Endothelial cell of umbilical vein (primary cell): Measurements from ENCODE around the gene SEC63. TPM values are rescaled to one million over a fixed set of nuclear protein-coding genes. Genes with fewer than 3 reads are reported as not detected.

Experiments used
- BruUV-seq: library from RNA; stranded (reverse); fragments of 400-500 nt; replicated peaks from 2 replicates; lab custom pipeline; 2021; lab: Mats Ljungman, UMichigan
- CTCF ChIA-PET: fragments of 300-600, 350-600 bp; sonication (Branson Sonifier 250); formaldehyde crosslinking; loops from one replicate; lab custom pipeline; 2021; ENCODE audit warnings: antibody characterized with exemption, inconsistent platforms; lab: Charles Lee
- POLR2A ChIA-PET: fragments of 300-600, 350-600 bp; sonication (Branson Sonifier 250); formaldehyde crosslinking; loops from one replicate; lab custom pipeline; 2021; ENCODE audit warnings: antibody characterized with exemption, inconsistent platforms; lab: Charles Lee
- DNase-seq: peaks from one replicate; pipeline ENCODE4 v3.0.0-alpha.2; 2011; ENCODE audit warnings: low read depth, low spot score
- FAIRE-seq: peaks from 2 replicates; lab custom pipeline; 2011; peaks lifted over from hg19 to GRCh38; lab: Jason Lieb, UNC
- H2AFZ ChIP-seq: 2 replicates; pipeline ENCODE4 v1.6.0; 2012; ENCODE audit warnings: low read depth, low read length, control low read depth, inconsistent platforms
- H3K27ac ChIP-seq: 2 replicates; pipeline ENCODE4 v1.5.1; 2011; ENCODE audit warnings: low read depth, mild to moderate bottlenecking, control low read depth, low read length, moderate library complexity; ENCODE audit not compliant: insufficient read depth
- H3K27me3 ChIP-seq, 2 experiments: 2 replicates each; pipeline versions ENCODE4 v1.6.0 to v1.6.1; 2011; ENCODE audit warnings: low read length in 2 of 2, mixed read lengths in 1 of 2; ENCODE audit not compliant: control insufficient read depth in 2 of 2, insufficient read depth in 2 of 2
- H3K36me3 ChIP-seq, 2 experiments: 2 replicates in 1 of 2; 3 replicates in 1 of 2; pipeline ENCODE4 v1.5.1; 2011; ENCODE audit warnings: low read length in 2 of 2, mild to moderate bottlenecking in 1 of 2, moderate library complexity in 1 of 2; ENCODE audit not compliant: control insufficient read depth in 2 of 2, insufficient read depth in 2 of 2; ENCODE audit errors: extremely low read depth in 1 of 2
- H3K4me1 ChIP-seq: 3 replicates; pipeline ENCODE4 v1.5.1; 2011; ENCODE audit warnings: mild to moderate bottlenecking, low read length; ENCODE audit not compliant: control insufficient read depth, insufficient read depth; ENCODE audit errors: extremely low read depth
- H3K4me2 ChIP-seq: 2 replicates; pipeline ENCODE4 v1.6.1; 2011; ENCODE audit warnings: low read length, control low read depth, mixed read lengths; ENCODE audit not compliant: insufficient read depth
- H3K4me3 ChIP-seq, 3 experiments: fragments of 200-600 bp in 1 of 3; sonication (generic), shearing (Covaris generic) in 1 of 3; replicated peaks in 1 of 3; 2 replicates each; pipeline ENCODE4 v1.5.1; 2011 to 2016; ENCODE audit warnings: control low read depth in 3 of 3, low read length in 3 of 3, mild to moderate bottlenecking in 2 of 3, inconsistent platforms in 1 of 3, low read depth in 1 of 3, moderate library complexity in 1 of 3; ENCODE audit not compliant: insufficient read depth in 1 of 3
- H3K79me2 ChIP-seq: 2 replicates; pipeline ENCODE4 v1.6.0; 2012; ENCODE audit warnings: low read length, inconsistent platforms; ENCODE audit not compliant: control insufficient read depth, insufficient read depth
- H3K9ac ChIP-seq: replicated peaks from 2 replicates; pipeline ENCODE3; 2011; ENCODE audit warnings: low read length, control low read depth; ENCODE audit not compliant: insufficient read depth; ENCODE audit errors: extremely low read depth
- H3K9me1 ChIP-seq: replicated peaks from 3 replicates; pipeline ENCODE4 v1.6.0; 2011; ENCODE audit warnings: mild to moderate bottlenecking, low read length; ENCODE audit not compliant: control insufficient read depth, insufficient read depth; ENCODE audit errors: extremely low read depth
- H3K9me3 ChIP-seq: replicated peaks from 2 replicates; pipeline ENCODE4 v1.5.1; 2012; ENCODE audit warnings: low read length, inconsistent platforms; ENCODE audit not compliant: control insufficient read depth, insufficient read depth
- H4K20me1 ChIP-seq: replicated peaks from 2 replicates; pipeline ENCODE3; 2011; ENCODE audit warnings: mild to moderate bottlenecking, low read length; ENCODE audit not compliant: control insufficient read depth, insufficient read depth; ENCODE audit errors: extremely low read depth
- EZH2 ChIP-seq: IDR thresholded peaks from 2 replicates; pipeline ENCODE4 v1.6.1; 2012; ENCODE audit warnings: borderline replicate concordance, low read depth, mild to moderate bottlenecking, moderate library complexity, low read length, inconsistent platforms; ENCODE audit not compliant: severe bottlenecking
- FOS ChIP-seq: IDR thresholded peaks from 2 replicates; pipeline ENCODE4 v1.6.1; 2011; ENCODE audit warnings: mild to moderate bottlenecking, low read length, moderate library complexity, borderline replicate concordance; ENCODE audit not compliant: insufficient read depth
- GATA2 ChIP-seq: IDR thresholded peaks from 2 replicates; pipeline ENCODE4 v1.7.0; 2011; ENCODE audit warnings: low read depth, mild to moderate bottlenecking, moderate library complexity, mixed read lengths, low read length; ENCODE audit not compliant: insufficient read length, insufficient read depth
- JUN ChIP-seq: IDR thresholded peaks from 2 replicates; pipeline ENCODE4 v1.6.1; 2011; ENCODE audit warnings: borderline replicate concordance, low read depth; ENCODE audit not compliant: insufficient read length, insufficient read depth
- MYC ChIP-seq: IDR thresholded peaks from one replicate; pipeline ENCODE4 v1.6.1; 2011; ENCODE audit warnings: mild to moderate bottlenecking, low read depth, low read length
- POLR2A ChIP-seq: IDR thresholded peaks from 2 replicates; pipeline ENCODE4 v1.6.1; 2012; ENCODE audit warnings: low read depth, mild to moderate bottlenecking, control low read depth, low read length
- POLR2AphosphoS5 ChIP-seq: IDR thresholded peaks from 2 replicates; pipeline ENCODE4 v1.6.1; 2012; ENCODE audit warnings: low read depth, mild to moderate bottlenecking, control low read depth, low read length, moderate library complexity; ENCODE audit not compliant: insufficient read depth
- dilution Hi-C: fragments of 300-500 bp; cut with MboI; formaldehyde crosslinking; loops from one replicate; pipeline ENCODE4 v1.15.0; 2019; ENCODE audit warnings: low sequenced_read_pairs; ENCODE audit not compliant: extremely low pct_ligation_motif_present
- intact Hi-C: fragments of 100-400 bp; cut with micrococcal nuclease; formaldehyde crosslinking; loops from one replicate; pipeline ENCODE4 v1.10.0; 2022
- polyA plus RNA-seq, 4 experiments: library from polyadenylated mRNA; depleted of rRNA in 3 of 4; stranded (reverse) in 3 of 4; unstranded in 1 of 4; fragments of >200 nt; gene quantifications; 2 replicates each; pipeline versions ENCODE4 v1.2.1 to v1.2.3, GENCODE V29; 2011 to 2012; ENCODE audit warnings: missing spikeins in 1 of 4
- total RNA-seq: library from RNA; stranded (reverse); gene quantifications from 2 replicates; pipeline ENCODE4 v1.2.3, GENCODE V29; 2021
- TF ChIP-seq, protein P1 (sequence below), 2 donors: IDR thresholded peaks; 1 replicate in 1 of 2; 2 replicates in 1 of 2; pipeline ENCODE4 v1.5.1; 2011; ENCODE audit warnings: low read length in 2 of 2, mild to moderate bottlenecking in 2 of 2, moderate library complexity in 2 of 2, control low read depth in 1 of 2, inconsistent platforms in 1 of 2, low read depth in 1 of 2; ENCODE audit not compliant: insufficient read depth in 1 of 2; ENCODE audit errors: extremely low read depth in 1 of 2

Gene SEC63
- total and polyA plus RNA-seq, 2 donors (not counting 3 experiments of a cell fraction or from before 2014, with no cell fraction given), result 14.8 to 132 TPM

- H2AFZ ChIP-seq, result no peak overlapping the region
- peaks cover 5% of the 10 kb centered on the region for H3K4me1 ChIP-seq
- H3K9me3 ChIP-seq, result no peaks in the 10 kb centered on the region
- no peak overlapping the region for H3K4me2 ChIP-seq
- FAIRE-seq (no peak), DNase-seq (no peak)
- no peaks in the 10 kb centered on the region for H3K9me1 ChIP-seq
- TF ChIP-seq POLR2AphosphoS5 (no peak), FOS (no peak), POLR2A (no peak), JUN (no peak), EZH2 (no peak), GATA2 (no peak)
- H3K4me3 ChIP-seq, result no peak overlapping the region
- no peaks in the 10 kb centered on the region for H3K36me3 ChIP-seq
- H3K27ac ChIP-seq, result no peak overlapping the region
- H4K20me1 ChIP-seq, result no peaks in the 10 kb centered on the region
- H3K79me2 ChIP-seq, result no peaks in the 10 kb centered on the region
- ChIA-PET CTCF (interaction anchor here (0.5 to 4.0 kb wide), 11 partner anchors 20 to 732 kb away, joined by 3 to 36 read pairs (median 14); partner anchors contain the start of gene SCML4), POLR2A (no interaction called here)
- no peak overlapping the region for H3K9ac ChIP-seq
- dilution Hi-C loops (no loop called here), intact Hi-C loops (loop anchor here (5.0 to 10.0 kb wide), 2 partner anchors 522 to 729 kb away; partner anchors contain the start of gene BEND3)
- H3K27me3 ChIP-seq, result peaks cover 8 to 19% of the 10 kb centered on the region in 2 experiments
- BruUV-seq, result no TSS peak
Measured at GRCh38 chr6:107846262-107846795, 111.7 kb downstream of the SEC63 start.

GRCh38 chr6:107845777-107846176 lies 112.2 kb downstream of the SEC63 start:
- intact Hi-C loops (loop anchor here (5.0 to 10.0 kb wide), 2 partner anchors 521 to 728 kb away; partner anchors contain the start of gene BEND3), dilution Hi-C loops (no loop called here)
- no TSS peak for BruUV-seq
- H3K27me3 ChIP-seq, result peaks cover 8 to 15% of the 10 kb centered on the region in 2 experiments
- H3K79me2 ChIP-seq, result no peaks in the 10 kb centered on the region
- no peak for FAIRE-seq
- H3K36me3 ChIP-seq, result no peaks in the 10 kb centered on the region
- H3K9me3 ChIP-seq, result no peaks in the 10 kb centered on the region
- peaks cover 5% of the 10 kb centered on the region for H3K4me1 ChIP-seq
- H2AFZ ChIP-seq, result no peak overlapping the region
- H3K9ac ChIP-seq, result no peak overlapping the region
- CTCF ChIA-PET, result interaction anchor here (3.7 to 4.0 kb wide), 2 partner anchors 21 to 172 kb away, joined by 13 to 32 read pairs; no protein-coding TSS in a partner anchor
- no peaks in the 10 kb centered on the region for H3K9me1 ChIP-seq
- TF ChIP-seq, protein P1, sequence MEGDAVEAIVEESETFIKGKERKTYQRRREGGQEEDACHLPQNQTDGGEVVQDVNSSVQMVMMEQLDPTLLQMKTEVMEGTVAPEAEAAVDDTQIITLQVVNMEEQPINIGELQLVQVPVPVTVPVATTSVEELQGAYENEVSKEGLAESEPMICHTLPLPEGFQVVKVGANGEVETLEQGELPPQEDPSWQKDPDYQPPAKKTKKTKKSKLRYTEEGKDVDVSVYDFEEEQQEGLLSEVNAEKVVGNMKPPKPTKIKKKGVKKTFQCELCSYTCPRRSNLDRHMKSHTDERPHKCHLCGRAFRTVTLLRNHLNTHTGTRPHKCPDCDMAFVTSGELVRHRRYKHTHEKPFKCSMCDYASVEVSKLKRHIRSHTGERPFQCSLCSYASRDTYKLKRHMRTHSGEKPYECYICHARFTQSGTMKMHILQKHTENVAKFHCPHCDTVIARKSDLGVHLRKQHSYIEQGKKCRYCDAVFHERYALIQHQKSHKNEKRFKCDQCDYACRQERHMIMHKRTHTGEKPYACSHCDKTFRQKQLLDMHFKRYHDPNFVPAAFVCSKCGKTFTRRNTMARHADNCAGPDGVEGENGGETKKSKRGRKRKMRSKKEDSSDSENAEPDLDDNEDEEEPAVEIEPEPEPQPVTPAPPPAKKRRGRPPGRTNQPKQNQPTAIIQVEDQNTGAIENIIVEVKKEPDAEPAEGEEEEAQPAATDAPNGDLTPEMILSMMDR (IDR thresholded peaks at IDR 0.05; ENCODE audit: extremely low read depth in 1 of 2, insufficient read depth in 1 of 2, low read depth in 1 of 2, low read length in 2 of 2), result no peak
- no peak for TF ChIP-seq FOS
- no peak for TF ChIP-seq MYC
- TF ChIP-seq GATA2, result no peak
- TF ChIP-seq JUN, result no peak
- no peak for DNase-seq
- no peak overlapping the region for H3K4me3 ChIP-seq
- no peak overlapping the region for H3K4me2 ChIP-seq
- POLR2A ChIA-PET, result no interaction called here
- no peak overlapping the region for H3K27ac ChIP-seq
- H4K20me1 ChIP-seq, result no peaks in the 10 kb centered on the region
